Raji (cell line): ENCODE results near the gene CP.

Experiments used
- POLR2A ChIP-seq: IDR thresholded peaks from 2 replicates; pipeline ENCODE4 v1.6.1; 2011; ENCODE audit warnings: low read depth, low read length, control low read depth; ENCODE audit not compliant: insufficient read depth

CP gene

GRCh38 chr3:149221783-149222517, at the start of gene CP:
Gene CP (minus strand): TSS chr3:149221829. CDS start chr3:149221792, 37 bp downstream.
- no peak for TF ChIP-seq POLR2A

GRCh38 chr3:149270180-149270579, 48.6 kb upstream of the CP start:
- TF ChIP-seq POLR2A: no peak

- TF ChIP-seq POLR2A: no peak
Observed at GRCh38 chr3:149269687-149270086, 48.1 kb upstream of the CP start.

- TF ChIP-seq POLR2A: no peak
Observed at GRCh38 chr3:149267565-149267964, 45.9 kb upstream of the CP start.

- no peak for TF ChIP-seq POLR2A
Observed at GRCh38 chr3:149266736-149267135, 45.1 kb upstream of the CP start.

- no peak for TF ChIP-seq POLR2A
Observed at GRCh38 chr3:149263856-149264255, 42.2 kb upstream of the CP start.

- no peak for TF ChIP-seq POLR2A
Observed at GRCh38 chr3:149258714-149259113, 37.1 kb upstream of the CP start.

- no peak for TF ChIP-seq POLR2A
Observed at GRCh38 chr3:149258298-149258697, 36.7 kb upstream of the CP start.

GRCh38 chr3:149252272-149252671, 30.6 kb upstream of the CP start:
- no peak for TF ChIP-seq POLR2A

- no peak for TF ChIP-seq POLR2A
Observed at GRCh38 chr3:149251186-149251585, 29.6 kb upstream of the CP start.

- no peak for TF ChIP-seq POLR2A
Observed at GRCh38 chr3:149247929-149248691, 26.5 kb upstream of the CP start.

- TF ChIP-seq POLR2A: no peak
Observed at GRCh38 chr3:149247008-149247710, 25.5 kb upstream of the CP start.

- no peak for TF ChIP-seq POLR2A
Observed at GRCh38 chr3:149245738-149246451, 24.3 kb upstream of the CP start.

- TF ChIP-seq POLR2A: no peak
Observed at GRCh38 chr3:149243540-149243939, 21.9 kb upstream of the CP start.

- no peak for TF ChIP-seq POLR2A
Observed at GRCh38 chr3:149239357-149239936, 17.8 kb upstream of the CP start.
